Measurements from ENCODE around the gene PDC.

PDC gene

DNA sequence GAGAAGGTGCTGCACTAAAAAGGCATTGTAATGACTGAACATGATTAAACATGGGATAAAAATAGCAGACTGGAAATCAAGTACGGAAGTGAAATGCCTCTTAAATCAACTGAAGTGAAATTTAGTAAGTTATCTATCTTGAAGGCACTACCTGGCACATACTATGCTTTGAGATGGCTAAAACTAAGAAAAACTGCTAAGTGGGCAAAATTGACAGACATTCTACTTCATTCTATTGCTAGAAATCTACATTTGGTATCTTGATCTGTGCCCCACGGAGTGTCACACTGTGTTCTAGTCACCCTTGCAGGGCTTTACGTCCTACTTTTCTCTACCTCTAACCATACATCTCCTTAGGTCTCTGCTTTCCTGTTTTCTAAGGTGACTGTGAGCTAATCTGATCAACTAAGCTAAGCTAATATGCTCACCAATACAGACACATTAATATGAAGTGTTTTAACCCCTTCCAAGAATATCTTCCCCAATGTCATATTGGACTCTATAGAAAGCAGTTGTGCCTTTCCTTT, 4.1 kb downstream of the PDC start:
- TF ChIP-seq CTCF (conservative IDR thresholded peaks at IDR 0.05; ENCODE audit: low read depth) = no peak
- CTCF ChIA-PET = interaction anchor here (0.7 kb wide), 1 partner anchor 82 kb away, joined by 3 read pairs; the partner anchor contains the start of gene TPR
- no peak overlapping the region for H3K27ac ChIP-seq
- POLR2A ChIA-PET (ENCODE audit: low non-redundant PET) = no interaction called here
- no peak for DNase-seq (ENCODE audit: low spot score)

GRCh38 chr1:186454981-186455380, 5.9 kb downstream of the PDC start:
- no peak overlapping the region for H3K27ac ChIP-seq
- ChIA-PET CTCF (interaction anchor here (1.1 kb wide), 1 partner anchor 27 kb away, joined by 3 read pairs; no protein-coding TSS in a partner anchor), POLR2A (ENCODE audit: low non-redundant PET) (no interaction called here)
- no peak for DNase-seq (ENCODE audit: low spot score)
- TF ChIP-seq CTCF (conservative IDR thresholded peaks at IDR 0.05; ENCODE audit: low read depth) = no peak

DNA sequence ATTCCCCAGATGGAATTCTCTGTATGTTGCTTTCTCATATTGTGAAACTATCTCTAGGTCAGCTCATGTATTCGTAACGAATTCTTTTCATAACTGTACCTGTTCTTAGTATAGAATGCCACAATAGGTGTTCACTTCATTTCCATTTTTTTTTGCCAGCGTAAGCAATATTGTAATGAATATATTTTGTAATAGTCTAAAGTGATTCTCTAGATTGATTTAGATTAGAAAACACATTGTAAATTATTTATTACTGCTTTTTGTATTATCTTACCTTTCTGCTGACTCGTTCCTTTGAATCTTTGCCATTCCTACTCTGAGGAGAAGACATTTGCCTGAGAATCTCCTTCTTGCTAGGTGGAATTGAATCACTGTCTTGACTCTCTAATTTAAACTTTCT, 14.8 kb downstream of the PDC start:
- no peak for TF ChIP-seq CTCF (conservative IDR thresholded peaks at IDR 0.05; ENCODE audit: low read depth)
- POLR2A ChIA-PET (ENCODE audit: low non-redundant PET) = no interaction called here
- CTCF ChIA-PET = no interaction called here
- no peak for DNase-seq (ENCODE audit: low spot score)
- H3K27ac ChIP-seq = no peak overlapping the region

DNA sequence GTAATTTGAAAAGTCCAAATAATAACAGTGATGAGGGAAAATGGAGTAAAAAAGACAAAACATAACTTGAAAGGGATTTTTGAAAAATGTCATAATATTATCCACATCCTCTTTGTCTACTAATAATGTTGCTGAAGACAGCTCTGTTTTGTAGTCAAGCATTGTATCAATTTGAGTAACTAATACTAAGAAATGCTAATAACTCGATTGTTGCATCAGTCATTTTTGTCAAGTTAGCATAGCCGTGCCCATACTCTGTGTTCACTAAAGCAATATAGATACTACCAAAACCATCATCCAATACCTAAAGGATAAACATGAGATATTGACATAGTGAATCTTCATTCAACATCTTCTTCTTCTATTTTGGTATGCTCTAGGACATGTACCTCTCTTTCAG, 17.3 kb downstream of the PDC start:
- no peak overlapping the region for H3K27ac ChIP-seq
- TF ChIP-seq CTCF (conservative IDR thresholded peaks at IDR 0.05; ENCODE audit: low read depth) = no peak
- DNase-seq (ENCODE audit: low spot score) = no peak
- ChIA-PET POLR2A (ENCODE audit: low non-redundant PET) (no interaction called here), CTCF (no interaction called here)

GRCh38 chr1:186442651-186443375, 18.1 kb downstream of the PDC start:
- ChIA-PET CTCF (interaction anchor here (0.6 kb wide), 1 partner anchor 37 kb away, joined by 6 read pairs; no protein-coding TSS in a partner anchor), POLR2A (ENCODE audit: low non-redundant PET) (no interaction called here)
- no peak overlapping the region for H3K27ac ChIP-seq
- TF ChIP-seq CTCF (conservative IDR thresholded peaks at IDR 0.05; ENCODE audit: low read depth) = no peak
- no peak for DNase-seq (ENCODE audit: low spot score)

- H3K27ac ChIP-seq = no peak overlapping the region
- no peak for TF ChIP-seq CTCF (conservative IDR thresholded peaks at IDR 0.05; ENCODE audit: low read depth)
- DNase-seq (ENCODE audit: low spot score) = peak; percentile 49
- CTCF ChIA-PET = no interaction called here
- POLR2A ChIA-PET (ENCODE audit: low non-redundant PET) = no interaction called here
Measured at GRCh38 chr1:186440584-186440983, 20.3 kb downstream of the PDC start.
